Measurements from ENCODE around the gene CCN5. TPM values are rescaled to one million over a fixed set of nuclear protein-coding genes. Genes with fewer than 3 reads are reported as not detected.

The CCN5 gene
- total and polyA plus RNA-seq, 2 experiments from 2014 or later: 0.20 TPM; not detected in 1

DNA sequence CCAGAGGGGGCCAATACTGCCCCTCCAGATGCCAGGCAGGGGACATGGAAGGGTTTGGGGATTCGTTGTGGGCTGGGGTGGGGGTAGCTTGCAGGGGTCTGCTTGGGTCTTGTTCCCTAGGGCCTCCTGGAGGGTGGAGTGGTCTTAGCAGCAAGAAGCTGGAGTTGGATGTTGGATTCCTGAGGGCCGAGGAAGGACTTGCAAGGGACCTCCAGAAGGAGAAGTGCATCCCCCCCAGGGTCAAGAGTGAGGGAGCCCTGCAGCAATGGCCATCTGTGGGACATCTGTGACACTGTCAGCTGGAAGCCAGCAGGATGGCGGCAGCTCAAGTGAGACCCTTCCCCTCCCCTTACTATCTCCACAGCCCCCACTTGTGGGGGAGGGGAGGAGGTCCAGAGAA lies 25.4 kb upstream of the CCN5 start:
- TF ChIP-seq, protein P1, sequence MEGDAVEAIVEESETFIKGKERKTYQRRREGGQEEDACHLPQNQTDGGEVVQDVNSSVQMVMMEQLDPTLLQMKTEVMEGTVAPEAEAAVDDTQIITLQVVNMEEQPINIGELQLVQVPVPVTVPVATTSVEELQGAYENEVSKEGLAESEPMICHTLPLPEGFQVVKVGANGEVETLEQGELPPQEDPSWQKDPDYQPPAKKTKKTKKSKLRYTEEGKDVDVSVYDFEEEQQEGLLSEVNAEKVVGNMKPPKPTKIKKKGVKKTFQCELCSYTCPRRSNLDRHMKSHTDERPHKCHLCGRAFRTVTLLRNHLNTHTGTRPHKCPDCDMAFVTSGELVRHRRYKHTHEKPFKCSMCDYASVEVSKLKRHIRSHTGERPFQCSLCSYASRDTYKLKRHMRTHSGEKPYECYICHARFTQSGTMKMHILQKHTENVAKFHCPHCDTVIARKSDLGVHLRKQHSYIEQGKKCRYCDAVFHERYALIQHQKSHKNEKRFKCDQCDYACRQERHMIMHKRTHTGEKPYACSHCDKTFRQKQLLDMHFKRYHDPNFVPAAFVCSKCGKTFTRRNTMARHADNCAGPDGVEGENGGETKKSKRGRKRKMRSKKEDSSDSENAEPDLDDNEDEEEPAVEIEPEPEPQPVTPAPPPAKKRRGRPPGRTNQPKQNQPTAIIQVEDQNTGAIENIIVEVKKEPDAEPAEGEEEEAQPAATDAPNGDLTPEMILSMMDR (IDR thresholded peaks at IDR 0.05; ENCODE audit: low read depth, low read length): no peak
- DNase-seq (ENCODE audit: low read depth in 1 of 2, low spot score in 1 of 2): no peak
- H3K27ac ChIP-seq: no peak overlapping the region

DNA sequence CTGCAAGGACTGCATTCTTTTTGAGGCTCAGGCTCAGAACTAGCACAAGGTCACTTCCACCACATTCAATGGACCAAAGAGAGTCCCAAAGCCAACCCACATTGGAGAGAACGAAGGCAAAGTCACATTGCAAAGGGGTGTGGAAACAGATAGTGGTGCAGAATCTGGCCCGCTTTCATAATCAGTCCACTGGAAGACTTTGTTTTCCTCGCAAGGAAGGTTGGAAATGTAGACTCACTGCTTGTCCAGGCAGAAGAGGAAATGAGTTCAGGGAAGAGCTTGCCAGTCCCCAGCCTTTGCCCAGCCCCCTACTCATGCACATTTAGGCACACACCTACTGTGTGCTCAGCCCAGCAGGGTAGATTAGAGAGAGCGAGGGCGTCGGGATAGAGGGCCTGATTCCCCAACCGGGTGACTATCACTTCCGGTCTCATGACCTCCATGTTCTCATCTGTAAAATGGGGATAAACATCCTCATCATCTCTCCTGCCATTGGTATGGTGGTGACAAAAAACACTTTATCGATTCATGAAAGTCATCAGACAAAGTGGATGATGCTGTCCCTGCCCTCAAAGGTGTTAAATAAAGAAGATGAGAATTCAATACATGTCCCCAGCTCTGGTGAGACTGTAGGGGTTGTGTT lies 24.3 kb upstream of the CCN5 start:
- no peak overlapping the region for H3K27ac ChIP-seq
- TF ChIP-seq, protein P1 (IDR thresholded peaks at IDR 0.05; ENCODE audit: low read depth, low read length): no peak

More for the DNA sequence above, 25.4 kb upstream of the CCN5 start:
- H3K4me3 ChIP-seq: no peak overlapping the region
- no peaks in the 10 kb centered on the region for H3K4me1 ChIP-seq (ENCODE audit: low read depth)
- no peaks in the 10 kb centered on the region for H3K27me3 ChIP-seq
- no peaks in the 10 kb centered on the region for H3K9me3 ChIP-seq (ENCODE audit: low read depth)
- no peaks in the 10 kb centered on the region for H3K36me3 ChIP-seq

DNA sequence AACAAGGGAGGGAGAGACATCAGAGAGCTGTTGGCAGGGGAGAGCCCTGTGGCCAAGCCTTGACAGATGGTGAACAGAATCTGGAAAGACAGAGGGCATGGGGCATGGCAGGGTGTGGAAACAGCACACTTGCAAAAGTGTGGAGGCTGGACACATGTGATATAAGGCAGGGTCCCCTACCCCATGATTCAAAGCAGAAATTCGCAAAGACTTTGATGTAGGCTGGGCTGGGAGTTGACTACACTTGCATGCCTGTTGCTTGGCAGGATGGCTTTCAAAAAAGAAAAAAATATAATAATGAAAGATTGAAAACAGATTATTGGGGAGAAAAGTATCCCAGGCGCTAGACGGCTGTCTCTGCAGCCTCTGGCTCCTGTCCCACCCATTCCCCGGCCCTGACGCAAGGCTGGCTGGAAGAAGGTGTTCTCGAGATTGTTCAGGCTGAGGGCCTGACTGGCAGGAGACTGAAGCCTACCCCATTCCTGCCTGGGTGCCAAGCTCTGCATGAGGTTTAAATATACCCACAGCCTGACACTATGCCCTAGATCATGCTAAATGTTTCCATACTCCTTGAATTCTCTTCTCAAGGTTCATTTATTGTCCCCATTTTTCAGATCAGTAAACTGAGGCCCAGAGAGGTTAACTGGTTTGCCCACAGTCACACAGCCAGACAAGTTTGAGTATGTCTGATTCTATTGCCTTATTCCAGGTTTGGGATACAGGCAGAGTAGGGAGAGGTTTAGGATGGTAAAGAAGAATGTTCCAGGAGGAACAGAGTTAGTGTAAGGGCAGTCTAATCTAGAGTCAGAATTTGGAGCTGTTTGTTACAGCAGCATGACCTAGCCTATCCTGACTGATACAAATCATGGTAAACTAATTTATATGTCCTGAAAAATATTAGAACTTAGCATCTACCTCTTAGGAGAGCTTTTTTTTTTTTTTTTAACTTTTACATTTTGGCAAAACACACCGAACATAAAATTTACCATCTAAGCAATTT lies 23.4 kb upstream of the CCN5 start:
- no peaks in the 10 kb centered on the region for H3K36me3 ChIP-seq
- TF ChIP-seq, protein P1 (IDR thresholded peaks at IDR 0.05; ENCODE audit: low read depth, low read length): no peak
- no peak overlapping the region for H3K4me3 ChIP-seq
- H3K27me3 ChIP-seq: no peaks in the 10 kb centered on the region
- H3K27ac ChIP-seq: no peak overlapping the region
- peak in 1 of 2 donors; percentile 56 for DNase-seq (ENCODE audit: low read depth in 1 of 2, low spot score in 1 of 2)
- no peaks in the 10 kb centered on the region for H3K9me3 ChIP-seq (ENCODE audit: low read depth)
- no peaks in the 10 kb centered on the region for H3K4me1 ChIP-seq (ENCODE audit: low read depth)

More for the DNA sequence above, 24.3 kb upstream of the CCN5 start:
- H3K4me1 ChIP-seq (ENCODE audit: low read depth): no peaks in the 10 kb centered on the region
- DNase-seq (ENCODE audit: low read depth in 1 of 2, low spot score in 1 of 2): peak in 1 of 2 donors; percentile 71
- H3K4me3 ChIP-seq: no peak overlapping the region
- no peaks in the 10 kb centered on the region for H3K27me3 ChIP-seq
- no peaks in the 10 kb centered on the region for H3K36me3 ChIP-seq
- H3K9me3 ChIP-seq (ENCODE audit: low read depth): no peaks in the 10 kb centered on the region

DNA sequence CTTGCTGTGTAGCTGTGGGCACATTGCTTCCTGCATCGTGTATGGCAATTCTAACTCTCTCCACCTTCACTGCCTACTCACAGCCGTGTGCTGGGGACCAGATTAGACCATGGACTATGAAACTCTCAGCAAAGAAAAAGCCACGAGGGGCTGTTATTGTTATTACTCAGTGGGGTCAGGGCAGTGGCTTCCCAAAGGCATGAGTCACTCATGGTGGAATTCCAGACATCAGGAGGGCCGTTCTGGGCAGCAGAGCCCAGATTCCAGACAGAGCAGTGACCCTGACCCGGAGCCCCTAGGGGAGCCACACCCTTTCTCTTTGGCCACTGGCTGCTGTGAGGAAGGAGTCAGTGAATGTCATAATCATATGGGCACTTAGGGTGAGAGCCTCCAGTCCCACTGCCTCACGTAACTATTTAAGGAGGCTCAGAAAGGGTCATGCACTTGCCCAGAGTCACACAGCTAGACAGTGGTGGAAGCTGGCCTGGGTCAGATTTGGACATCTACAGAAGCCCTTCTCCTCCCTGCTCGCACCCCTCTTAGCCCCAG lies 22.2 kb upstream of the CCN5 start:
- Histone ChIP-seq H3K27me3 (no peaks in the 10 kb centered on the region), H3K4me1 (ENCODE audit: low read depth) (no peaks in the 10 kb centered on the region), H3K27ac (no peak overlapping the region), H3K36me3 (no peaks in the 10 kb centered on the region), H3K4me3 (no peak overlapping the region), H3K9me3 (ENCODE audit: low read depth) (no peaks in the 10 kb centered on the region)
- peak in 1 of 2 donors; percentile 94 for DNase-seq (ENCODE audit: low read depth in 1 of 2, low spot score in 1 of 2)
- TF ChIP-seq, protein P1 (IDR thresholded peaks at IDR 0.05; ENCODE audit: low read depth, low read length): no peak

DNA sequence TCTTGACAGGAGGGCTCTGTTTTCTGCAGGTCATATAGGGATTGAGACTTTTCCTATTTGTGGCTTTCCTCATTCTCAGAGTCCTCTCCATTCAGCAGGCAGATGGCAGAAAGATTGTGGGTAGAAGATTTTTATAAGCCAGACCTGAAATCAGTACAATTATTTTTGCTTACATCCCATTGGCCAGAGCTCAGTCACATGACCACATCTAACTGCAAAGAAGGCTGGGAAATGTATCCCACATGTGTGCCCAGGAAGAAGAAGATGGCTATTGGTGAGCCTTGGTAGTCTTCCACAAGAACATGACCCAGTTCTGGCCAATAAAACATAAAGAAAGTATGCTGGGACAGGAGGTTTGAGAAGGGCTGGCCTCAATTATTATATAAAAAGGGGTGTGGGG lies 21.5 kb upstream of the CCN5 start:
- Histone ChIP-seq H3K4me3 (no peak overlapping the region), H3K27me3 (no peaks in the 10 kb centered on the region), H3K36me3 (no peaks in the 10 kb centered on the region), H3K4me1 (ENCODE audit: low read depth) (no peaks in the 10 kb centered on the region), H3K27ac (no peak overlapping the region), H3K9me3 (ENCODE audit: low read depth) (no peaks in the 10 kb centered on the region)
- DNase-seq (ENCODE audit: low read depth in 1 of 2, low spot score in 1 of 2): no peak
- TF ChIP-seq, protein P1 (IDR thresholded peaks at IDR 0.05; ENCODE audit: low read depth, low read length): no peak
